ENCODE measurements around the gene GNAT2. TPM values are rescaled to one million over a fixed set of nuclear protein-coding genes. Genes with fewer than 3 reads are reported as not detected.

GNAT2 gene
- total RNA-seq, 1 donor from 2014 or later: 0.26 TPM

GRCh38 chr1:109636201-109636952 lies 17.0 kb upstream of the GNAT2 start:
- TF ChIP-seq CTCF (IDR thresholded peaks at IDR 0.05; ENCODE audit: insufficient read depth, low read length, severe bottlenecking): no peak
- Histone ChIP-seq H3K4me3 (ENCODE audit: low read depth, low read length) (no peak overlapping the region), H3K36me3 (ENCODE audit: control insufficient read depth, insufficient read depth, low read length) (peaks cover 4% of the 10 kb centered on the region), H3K27me3 (ENCODE audit: control insufficient read depth, insufficient read depth, low read length) (no peaks in the 10 kb centered on the region)
- FAIRE-seq (no peak), DNase-seq (ENCODE audit: low read depth) (peak; percentile 32)

- Histone ChIP-seq H3K36me3 (ENCODE audit: control insufficient read depth, insufficient read depth, low read length) (peaks cover 8% of the 10 kb centered on the region), H3K27me3 (ENCODE audit: control insufficient read depth, insufficient read depth, low read length) (no peaks in the 10 kb centered on the region), H3K4me3 (ENCODE audit: low read depth, low read length) (no peak overlapping the region)
- DNase-seq (ENCODE audit: low read depth): no peak
- no peak for FAIRE-seq
- TF ChIP-seq CTCF (IDR thresholded peaks at IDR 0.05; ENCODE audit: insufficient read depth, low read length, severe bottlenecking): no peak
Observed at GRCh38 chr1:109635862-109636200, 16.4 kb upstream of the GNAT2 start.

GRCh38 chr1:109634771-109635750 lies 15.6 kb upstream of the GNAT2 start:
- TF ChIP-seq CTCF (IDR thresholded peaks at IDR 0.05; ENCODE audit: insufficient read depth, low read length, severe bottlenecking): no peak
- DNase-seq (ENCODE audit: low read depth) (no peak), FAIRE-seq (no peak)
- peaks cover 12% of the 10 kb centered on the region for H3K36me3 ChIP-seq (ENCODE audit: control insufficient read depth, insufficient read depth, low read length)
- H3K27me3 ChIP-seq (ENCODE audit: control insufficient read depth, insufficient read depth, low read length): no peaks in the 10 kb centered on the region
- H3K4me3 ChIP-seq (ENCODE audit: low read depth, low read length): no peak overlapping the region

- H3K36me3 ChIP-seq (ENCODE audit: control insufficient read depth, insufficient read depth, low read length): peaks cover 17% of the 10 kb centered on the region
- no peak for TF ChIP-seq CTCF (IDR thresholded peaks at IDR 0.05; ENCODE audit: insufficient read depth, low read length, severe bottlenecking)
- H3K4me3 ChIP-seq (ENCODE audit: low read depth, low read length): no peak overlapping the region
- no peaks in the 10 kb centered on the region for H3K27me3 ChIP-seq (ENCODE audit: control insufficient read depth, insufficient read depth, low read length)
- DNase-seq (ENCODE audit: low read depth): no peak
- no peak for FAIRE-seq
Observed at GRCh38 chr1:109634292-109634691, 14.9 kb upstream of the GNAT2 start.

- Histone ChIP-seq H3K36me3 (ENCODE audit: control insufficient read depth, insufficient read depth, low read length) (peaks cover 22% of the 10 kb centered on the region), H3K4me3 (ENCODE audit: low read depth, low read length) (no peak overlapping the region), H3K27me3 (ENCODE audit: control insufficient read depth, insufficient read depth, low read length) (no peaks in the 10 kb centered on the region)
- no peak for TF ChIP-seq CTCF (IDR thresholded peaks at IDR 0.05; ENCODE audit: insufficient read depth, low read length, severe bottlenecking)
- DNase-seq (ENCODE audit: low read depth) (no peak), FAIRE-seq (no peak)
Observed at GRCh38 chr1:109632671-109633346, 13.4 kb upstream of the GNAT2 start.
